GM13977 (cell line): ENCODE results near the gene CSNK1G1.
"Not testable (repeated sequence)": the region's sequence is repeated elsewhere in the genome, so short reads cannot be mapped to it uniquely, and the experiment has no call there.

ENCODE experiments used
- DNase-seq: peaks from one replicate; pipeline ENCODE4 v3.0.0; 2012; ENCODE audit warnings: low spot score
- in situ Hi-C: fragments of 300-500 bp; cut with MboI; formaldehyde crosslinking; loops from one replicate; pipeline ENCODE4 v1.12.0; 2022; ENCODE audit warnings: low sequenced_read_pairs, low pct_unique_long_range_greater_than_20kb, mixed read lengths, inconsistent platforms; ENCODE audit not compliant: unreplicated experiment
- TF ChIP-seq, protein P1 (sequence below): IDR thresholded peaks from 2 replicates; pipeline ENCODE4 v1.5.1; 2012; ENCODE audit warnings: mild to moderate bottlenecking, control low read depth; ENCODE audit not compliant: insufficient read depth; ENCODE audit errors: extremely low read depth, missing control alignments

The CSNK1G1 gene

DNA sequence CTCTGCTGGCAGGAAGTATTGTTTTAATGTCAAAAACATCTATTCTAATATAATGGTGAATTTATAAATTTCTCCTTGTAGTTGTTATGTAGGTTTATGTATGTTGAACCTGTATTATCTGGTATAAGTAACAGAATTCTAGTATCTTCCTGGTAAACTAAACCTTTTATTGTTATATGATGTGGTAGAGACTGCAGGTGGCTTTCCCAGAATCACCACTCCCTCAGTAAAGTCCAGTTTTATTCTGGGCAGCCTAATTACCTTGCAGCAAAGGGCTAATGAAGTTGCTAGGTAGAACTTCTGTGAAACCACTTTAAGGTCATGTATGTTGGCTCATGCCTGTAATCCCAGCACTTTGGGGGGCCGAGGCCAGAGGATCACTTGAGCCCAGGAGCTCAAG, 15.6 kb downstream of the CSNK1G1 start:
- TF ChIP-seq, protein P1, sequence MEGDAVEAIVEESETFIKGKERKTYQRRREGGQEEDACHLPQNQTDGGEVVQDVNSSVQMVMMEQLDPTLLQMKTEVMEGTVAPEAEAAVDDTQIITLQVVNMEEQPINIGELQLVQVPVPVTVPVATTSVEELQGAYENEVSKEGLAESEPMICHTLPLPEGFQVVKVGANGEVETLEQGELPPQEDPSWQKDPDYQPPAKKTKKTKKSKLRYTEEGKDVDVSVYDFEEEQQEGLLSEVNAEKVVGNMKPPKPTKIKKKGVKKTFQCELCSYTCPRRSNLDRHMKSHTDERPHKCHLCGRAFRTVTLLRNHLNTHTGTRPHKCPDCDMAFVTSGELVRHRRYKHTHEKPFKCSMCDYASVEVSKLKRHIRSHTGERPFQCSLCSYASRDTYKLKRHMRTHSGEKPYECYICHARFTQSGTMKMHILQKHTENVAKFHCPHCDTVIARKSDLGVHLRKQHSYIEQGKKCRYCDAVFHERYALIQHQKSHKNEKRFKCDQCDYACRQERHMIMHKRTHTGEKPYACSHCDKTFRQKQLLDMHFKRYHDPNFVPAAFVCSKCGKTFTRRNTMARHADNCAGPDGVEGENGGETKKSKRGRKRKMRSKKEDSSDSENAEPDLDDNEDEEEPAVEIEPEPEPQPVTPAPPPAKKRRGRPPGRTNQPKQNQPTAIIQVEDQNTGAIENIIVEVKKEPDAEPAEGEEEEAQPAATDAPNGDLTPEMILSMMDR = no peak
- in situ Hi-C loops = no loop called here
- no peak for DNase-seq

DNA sequence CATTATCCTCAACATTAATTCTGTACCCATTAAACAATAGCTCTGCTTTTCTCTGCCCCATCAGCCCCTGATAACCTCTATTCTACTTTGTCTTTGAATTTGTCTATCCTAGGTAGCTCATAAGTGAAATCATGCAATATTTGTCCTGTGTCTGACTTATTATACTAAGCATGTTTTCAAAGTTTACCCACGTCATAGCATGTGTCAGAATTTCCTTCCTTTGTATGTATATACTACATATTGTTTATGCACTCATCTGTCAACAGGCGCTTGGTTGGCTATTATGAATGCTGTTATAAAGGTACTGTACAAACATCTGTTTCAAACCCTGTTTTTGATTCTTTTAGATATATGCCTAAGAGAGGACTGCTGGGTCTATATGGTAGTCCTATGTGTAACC, 18.2 kb downstream of the CSNK1G1 start:
- TF ChIP-seq, protein P1 = no peak
- in situ Hi-C loops = no loop called here
- no peak for DNase-seq

DNA sequence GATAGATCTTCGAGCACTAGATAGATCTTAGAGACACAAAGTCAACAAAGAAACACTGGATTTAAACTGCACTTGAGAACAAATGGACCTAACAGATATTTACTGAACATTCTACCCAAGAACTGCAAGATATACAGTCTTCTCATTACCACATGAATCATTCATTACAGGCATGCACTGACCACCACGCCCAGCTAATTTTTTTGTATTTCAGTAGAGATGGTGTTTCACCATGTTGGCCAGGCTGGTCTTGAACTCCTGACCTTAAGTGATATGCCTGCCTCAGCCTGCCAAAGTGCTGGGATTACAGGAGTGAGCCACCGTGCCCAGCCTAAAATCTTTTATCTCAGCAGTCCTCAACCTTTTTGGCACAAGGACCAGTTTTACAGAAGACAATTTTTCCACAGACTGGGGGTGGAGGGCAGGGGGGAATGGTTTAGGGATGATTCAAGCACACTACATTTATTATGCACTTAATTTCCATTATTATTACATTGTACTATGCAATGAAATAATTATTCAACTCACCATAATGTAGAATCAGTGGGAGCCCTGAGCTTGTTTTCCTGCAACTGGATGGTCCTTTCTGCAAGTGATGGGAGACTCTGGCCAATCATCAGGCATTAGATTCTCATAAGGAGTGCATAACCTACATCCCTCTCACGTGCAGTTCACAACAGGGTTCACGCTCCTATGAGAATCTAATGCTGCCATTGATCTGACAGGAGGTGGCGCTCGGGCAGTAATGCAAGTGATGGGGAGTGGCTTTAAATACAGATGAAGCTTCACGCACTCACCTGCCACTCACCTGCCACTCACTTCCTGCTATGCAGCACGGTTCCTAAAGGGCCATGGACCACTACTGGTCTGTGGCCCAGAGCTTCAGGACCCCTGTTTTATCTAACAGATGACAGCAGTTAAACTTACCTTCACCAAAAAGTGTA, 21.7 kb downstream of the CSNK1G1 start:
- DNase-seq = no peak
- TF ChIP-seq, protein P1 = no peak

DNA sequence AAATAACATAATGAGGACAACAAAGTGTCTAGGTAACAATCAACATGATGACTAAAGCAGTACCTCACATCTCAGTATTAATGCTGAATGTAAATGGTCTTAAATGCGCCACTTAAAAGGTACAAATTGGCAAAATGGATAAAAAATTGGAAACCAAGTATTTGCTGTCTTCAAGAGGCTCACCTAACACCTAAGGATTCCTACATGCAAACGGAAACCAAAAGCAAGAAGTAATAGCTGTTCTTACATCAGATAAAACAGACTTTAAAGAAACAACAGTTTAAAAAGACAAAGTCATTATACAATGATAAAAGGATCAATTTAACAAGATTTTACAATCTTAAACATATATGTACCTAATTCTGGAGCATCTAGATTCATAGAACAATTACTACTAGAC, 22.5 kb downstream of the CSNK1G1 start:
- DNase-seq = no peak
- TF ChIP-seq, protein P1 = no peak
- in situ Hi-C loops = no loop called here

More for the DNA sequence above, 21.7 kb downstream of the CSNK1G1 start:
- in situ Hi-C loops = no loop called here

DNA sequence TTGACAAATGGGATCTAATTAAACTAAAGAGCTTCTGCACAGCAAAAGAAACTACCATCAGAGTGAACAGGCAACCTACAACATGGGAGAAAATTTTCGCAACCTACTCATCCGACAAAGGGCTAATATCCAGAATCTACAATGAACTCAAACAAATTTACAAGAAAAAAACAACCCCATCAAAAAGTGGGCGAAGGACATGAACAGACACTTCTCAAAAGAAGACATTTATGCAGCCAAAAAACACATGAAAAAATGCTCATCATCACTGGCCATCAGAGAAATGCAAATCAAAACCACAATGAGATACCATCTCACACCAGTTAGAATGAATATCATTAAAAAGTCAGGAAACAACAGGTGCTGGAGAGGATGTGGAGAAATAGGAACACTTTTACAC, 24.3 kb downstream of the CSNK1G1 start:
- DNase-seq, in situ Hi-C loops: not testable (repeated sequence)

DNA sequence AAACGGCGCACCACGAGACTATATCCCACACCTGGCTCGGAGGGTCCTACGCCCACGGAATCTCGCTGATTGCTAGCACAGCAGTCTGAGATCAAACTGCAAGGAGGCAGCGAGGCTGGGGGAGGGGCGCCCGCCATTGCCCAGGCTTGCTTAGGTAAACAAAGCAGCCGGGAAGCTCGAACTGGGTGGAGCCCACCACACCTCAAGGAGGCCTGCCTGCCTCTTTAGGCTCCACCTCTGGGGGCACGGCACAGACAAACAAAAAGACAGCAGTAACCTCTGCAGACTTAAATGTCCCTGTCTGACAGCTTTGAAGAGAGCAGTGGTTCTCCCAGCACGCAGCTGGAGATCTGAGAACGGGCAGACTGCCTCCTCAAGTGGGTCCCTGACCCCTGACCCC, 29.0 kb downstream of the CSNK1G1 start:
- in situ Hi-C loops, DNase-seq: not testable (repeated sequence)

DNA sequence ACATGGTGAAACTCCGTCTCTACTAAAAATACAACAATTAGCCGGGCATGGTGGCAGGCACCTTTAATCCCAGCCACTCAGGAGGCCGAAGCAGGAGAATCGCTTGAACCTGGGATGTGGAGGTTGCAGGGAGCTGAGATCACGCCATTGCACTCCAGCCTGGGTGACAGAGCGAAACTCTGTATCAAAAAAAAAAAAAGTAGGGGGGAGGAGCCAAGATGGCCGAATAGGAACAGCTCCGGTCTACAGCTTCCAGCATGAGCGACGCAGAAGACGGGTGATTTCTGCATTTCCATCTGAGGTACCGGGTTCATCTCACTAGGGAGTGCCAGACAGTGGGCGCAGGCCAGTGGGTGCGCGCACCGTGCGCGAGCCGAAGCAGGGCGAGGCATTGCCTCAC, 29.5 kb downstream of the CSNK1G1 start:
- DNase-seq, in situ Hi-C loops: not testable (repeated sequence)

DNA sequence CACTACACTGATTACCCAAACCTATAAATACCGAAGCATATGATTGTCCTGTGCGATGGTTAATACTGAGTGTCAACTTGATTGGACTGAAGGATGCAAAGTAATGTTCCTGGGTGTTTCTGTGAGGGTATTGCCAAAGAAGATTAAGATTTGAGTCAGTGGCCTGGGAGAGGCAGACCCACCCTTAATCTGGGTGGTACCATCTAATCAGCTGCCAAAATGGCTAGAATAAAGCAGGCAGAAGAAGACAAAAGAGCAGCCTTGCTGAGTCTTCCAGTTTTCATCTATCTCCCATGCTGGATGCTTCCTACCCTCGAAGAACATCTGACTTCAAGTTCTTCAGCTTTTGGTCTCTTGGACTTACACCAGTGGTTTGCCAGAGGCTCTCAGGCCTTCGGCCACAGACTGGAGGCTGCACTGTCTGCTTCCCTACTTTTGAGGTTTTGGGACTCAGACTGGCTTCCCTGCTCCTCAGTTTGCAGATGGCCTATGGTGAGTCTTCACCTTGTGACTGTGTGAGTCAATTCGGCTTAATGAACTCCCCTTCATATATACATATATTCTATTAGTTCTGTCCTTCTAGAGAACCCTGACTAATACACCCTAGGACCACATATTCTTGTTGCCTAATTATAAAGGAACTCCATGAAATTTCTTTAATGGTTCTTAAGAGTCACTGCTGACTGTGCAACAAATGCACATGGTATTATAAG, 31.7 kb downstream of the CSNK1G1 start:
- DNase-seq = no peak
- in situ Hi-C loops = no loop called here
- TF ChIP-seq, protein P1 = no peak
